BJ (cell line): ENCODE results near the gene RFPL1. TPM values are rescaled to one million over a fixed set of nuclear protein-coding genes. Genes with fewer than 3 reads are reported as not detected.
"Not testable (repeated sequence)": the region's sequence is repeated elsewhere in the genome, so short reads cannot be mapped to it uniquely, and the experiment has no call there.

Experiments used
- CTCF ChIA-PET: fragments of 350-600 bp; formaldehyde crosslinking; extraction: SDS; loops from one replicate; lab custom pipeline; 2021; ENCODE audit warnings: antibody characterized with exemption, inconsistent platforms; lab: Yijun Ruan, JAX
- POLR2A ChIA-PET: fragments of 300-600 bp; sonication (Branson Sonifier 250); formaldehyde crosslinking; extraction: SDS; loops from one replicate; lab custom pipeline; 2021; ENCODE audit warnings: antibody characterized with exemption; lab: Charles Lee
- DNase-seq: peaks from one replicate; pipeline ENCODE4 v3.0.0-alpha.2; 2011; ENCODE audit warnings: low read depth
- H3K27me3 ChIP-seq: 2 replicates; pipeline ENCODE4 v1.6.0; 2011; ENCODE audit warnings: low read length; ENCODE audit not compliant: control insufficient read depth, insufficient read depth
- H3K36me3 ChIP-seq: 2 replicates; pipeline ENCODE4 v1.5.1; 2011; ENCODE audit warnings: low read length; ENCODE audit not compliant: control insufficient read depth, insufficient read depth
- H3K4me3 ChIP-seq: 2 replicates; pipeline ENCODE4 v1.5.1; 2011; ENCODE audit warnings: low read depth, mild to moderate bottlenecking, control low read depth, low read length
- CTCF ChIP-seq: IDR thresholded peaks from 2 replicates; pipeline ENCODE4 v1.5.1; 2011; ENCODE audit warnings: low read depth, mild to moderate bottlenecking, control low read depth, inconsistent platforms, low read length, moderate library complexity; ENCODE audit not compliant: insufficient read depth
- polyA plus RNA-seq: library from polyadenylated mRNA; depleted of rRNA; stranded (reverse); fragments of >200 nt; gene quantifications from 2 replicates; pipeline ENCODE4 v1.2.3, GENCODE V29; 2011

The RFPL1 gene
- polyA plus RNA-seq, 1 experiment: not detected

- CTCF ChIA-PET, DNase-seq, H3K4me3 ChIP-seq, POLR2A ChIA-PET, H3K36me3 ChIP-seq, H3K27me3 ChIP-seq: not testable (repeated sequence)
- peak; percentile 38; the same call in 1 of the 2 replicates for TF ChIP-seq CTCF
Observed at GRCh38 chr22:29412772-29413171, 25.6 kb upstream of the RFPL1 start.

DNA sequence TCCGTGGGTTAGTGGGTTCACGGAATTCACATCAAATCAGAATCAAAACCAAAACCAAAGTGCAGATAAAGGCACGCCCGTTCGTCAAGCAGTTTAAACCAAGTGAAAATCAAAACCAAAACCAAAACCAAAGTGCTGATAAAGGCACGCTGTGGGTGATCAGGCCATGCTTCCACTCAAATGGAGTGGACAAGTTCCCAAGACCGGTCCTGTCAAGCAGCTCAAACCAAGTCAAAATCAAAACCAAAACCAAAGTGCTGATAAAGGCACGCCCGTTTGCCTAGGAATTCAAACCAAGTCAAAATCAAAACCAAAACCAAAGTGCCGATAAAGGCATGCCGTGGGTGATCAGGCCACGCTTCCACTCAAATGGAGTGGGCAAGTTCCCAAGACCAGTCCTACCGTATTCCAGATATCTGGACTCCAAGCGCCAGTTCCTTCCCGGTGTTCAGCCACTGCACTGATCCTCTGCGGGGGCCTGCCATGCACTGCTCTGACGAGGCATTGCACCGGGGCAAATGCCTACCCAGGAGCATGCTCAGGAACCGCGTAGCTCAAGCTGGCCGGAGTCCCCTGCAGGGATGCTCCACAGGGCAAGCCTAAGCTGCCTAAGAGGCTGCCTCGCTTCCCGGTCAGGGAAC, 23.3 kb upstream of the RFPL1 start:
- H3K36me3 ChIP-seq, H3K4me3 ChIP-seq, POLR2A ChIA-PET, DNase-seq, H3K27me3 ChIP-seq: not testable (repeated sequence)
- CTCF ChIA-PET: interaction anchor here (1.1 to 2.0 kb wide), 2 partner anchors 9 to 43 kb away, joined by 3 to 4 read pairs; no protein-coding TSS in a partner anchor

DNA sequence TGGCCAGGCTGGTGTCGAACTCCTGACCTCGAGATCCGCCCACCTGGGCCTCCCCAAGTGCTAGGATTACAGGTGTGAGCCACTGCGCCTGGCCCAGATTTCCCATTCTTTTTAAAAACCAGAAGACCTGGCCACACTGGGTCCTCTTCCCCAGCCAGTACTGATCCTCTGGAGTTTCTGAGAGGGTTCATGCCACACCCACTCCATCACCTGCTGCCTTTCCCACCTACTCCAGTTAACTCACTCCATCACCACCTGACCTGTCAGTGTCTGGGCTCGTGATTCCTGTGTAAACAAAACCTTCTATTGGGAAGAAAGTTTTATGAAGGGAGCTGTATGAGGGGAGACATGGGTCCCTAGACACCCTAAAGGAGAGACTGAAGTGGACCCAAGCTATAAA, 19.7 kb upstream of the RFPL1 start:
- DNase-seq, CTCF ChIA-PET, H3K36me3 ChIP-seq, POLR2A ChIA-PET, H3K27me3 ChIP-seq, H3K4me3 ChIP-seq: not testable (repeated sequence)

DNA sequence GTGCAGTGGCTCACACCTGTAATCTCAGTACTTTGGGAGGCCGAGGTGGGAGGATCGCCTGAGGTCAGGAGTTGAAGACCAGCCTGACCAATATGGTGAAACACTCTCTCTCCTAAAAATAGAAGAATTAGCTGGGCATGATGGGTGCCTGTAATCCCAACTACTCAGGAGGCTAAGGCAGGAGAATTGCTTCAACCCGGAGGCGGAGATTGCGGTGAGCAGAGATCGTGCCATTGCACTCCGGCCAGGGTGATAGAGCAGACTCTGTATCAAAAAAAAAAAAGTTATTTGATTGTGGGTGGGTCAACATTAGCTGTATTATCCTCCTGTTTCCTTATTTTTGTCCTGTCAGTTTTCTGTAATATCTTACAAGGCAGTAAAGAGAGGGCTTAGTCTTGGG, 11.9 kb upstream of the RFPL1 start:
- Histone ChIP-seq H3K36me3 (no peaks in the 10 kb centered on the region), H3K4me3 (no peak overlapping the region), H3K27me3 (peaks cover 16% of the 10 kb centered on the region)
- CTCF ChIA-PET: no interaction called here
- DNase-seq: no peak
- POLR2A ChIA-PET: no interaction called here
- no peak for TF ChIP-seq CTCF

GRCh38 chr22:29427176-29427760, 11.1 kb upstream of the RFPL1 start:
- no peak overlapping the region for H3K4me3 ChIP-seq
- TF ChIP-seq CTCF: no peak
- H3K36me3 ChIP-seq: no peaks in the 10 kb centered on the region
- ChIA-PET CTCF (interaction anchor here (1.1 kb wide), 1 partner anchor 20 kb away, joined by 3 read pairs; no protein-coding TSS in a partner anchor), POLR2A (no interaction called here)
- DNase-seq: no peak
- H3K27me3 ChIP-seq: peaks cover 14% of the 10 kb centered on the region

DNA sequence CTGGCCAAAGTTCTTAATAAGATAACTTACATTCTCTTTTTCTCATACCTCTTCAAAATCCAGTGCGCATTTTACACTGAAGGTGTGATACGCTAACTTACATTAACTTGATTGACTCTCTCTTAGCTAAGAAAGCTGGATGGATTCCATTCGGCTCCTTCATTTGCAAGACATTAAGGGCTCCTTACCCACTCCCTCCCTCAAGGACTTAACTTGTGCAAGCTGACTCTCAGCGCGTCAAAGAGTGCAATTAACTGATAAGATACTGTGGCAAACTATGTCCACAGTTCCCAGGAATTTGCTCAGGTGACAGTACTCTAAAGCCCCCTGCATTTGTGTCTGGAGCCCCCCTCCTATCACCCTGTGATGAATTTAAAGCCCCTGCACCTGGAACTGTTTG, 6.4 kb upstream of the RFPL1 start:
- DNase-seq: no peak
- no peak for TF ChIP-seq CTCF
- POLR2A ChIA-PET: no interaction called here

More for the DNA sequence above, 6.4 kb upstream of the RFPL1 start:
- peaks cover 18% of the 10 kb centered on the region for H3K27me3 ChIP-seq
- H3K4me3 ChIP-seq: no peak overlapping the region
- CTCF ChIA-PET: no interaction called here
- no peaks in the 10 kb centered on the region for H3K36me3 ChIP-seq
